Liver (tissue), 9 donors: ENCODE data around the gene ACACB. TPM values are rescaled to one million over a fixed set of nuclear protein-coding genes. Genes with fewer than 3 reads are reported as not detected.

Source experiments
- DNase-seq: peaks from one replicate; pipeline ENCODE4 v3.0.0-alpha.2; 2017; ENCODE audit warnings: low spot score
- H3K27ac ChIP-seq, 2 donors: one replicate each; pipeline ENCODE4 v1.7.0; 2013; ENCODE audit warnings: inconsistent platforms in 2 of 2, low read length in 2 of 2, control low read depth in 1 of 2, low read depth in 1 of 2, mild to moderate bottlenecking in 1 of 2
- H3K27me3 ChIP-seq, 4 donors: one replicate each; pipeline versions ENCODE4 v1.6.1 to v1.7.0; 2013; ENCODE audit warnings: low read length in 3 of 4, inconsistent platforms in 1 of 4, mild to moderate bottlenecking in 1 of 4, moderate library complexity in 1 of 4; ENCODE audit not compliant: control insufficient read depth in 4 of 4, insufficient read depth in 4 of 4
- H3K36me3 ChIP-seq, 4 donors: one replicate each; pipeline versions ENCODE4 v1.6.1 to v1.7.0; 2013; ENCODE audit warnings: low read length in 3 of 4, mild to moderate bottlenecking in 3 of 4, low read depth in 1 of 4, moderate library complexity in 1 of 4; ENCODE audit not compliant: control insufficient read depth in 4 of 4, insufficient read depth in 3 of 4
- H3K4me1 ChIP-seq, 4 donors: one replicate each; pipeline versions ENCODE4 v1.6.1 to v1.7.0; 2013; ENCODE audit warnings: low read length in 3 of 4, mild to moderate bottlenecking in 3 of 4, moderate library complexity in 1 of 4; ENCODE audit not compliant: control insufficient read depth in 4 of 4, insufficient read depth in 4 of 4
- H3K4me3 ChIP-seq, 3 donors: one replicate each; pipeline versions ENCODE4 v1.6.1 to v1.7.0; 2013; ENCODE audit warnings: low read length in 3 of 3, control low read depth in 1 of 3, low read depth in 1 of 3, mild to moderate bottlenecking in 1 of 3
- H3K9ac ChIP-seq, 2 donors: one replicate each; pipeline ENCODE4 v1.7.0; 2013; ENCODE audit warnings: low read length in 2 of 2, mild to moderate bottlenecking in 2 of 2, moderate library complexity in 2 of 2, control low read depth in 1 of 2, low read depth in 1 of 2
- H3K9me3 ChIP-seq, 4 donors: one replicate each; pipeline versions ENCODE4 v1.6.1 to v1.7.0; 2013; ENCODE audit warnings: low read length in 3 of 4; ENCODE audit not compliant: control insufficient read depth in 4 of 4
- GABPA ChIP-seq, 2 donors: IDR thresholded peaks in 1 of 2; conservative IDR thresholded peaks in 1 of 2; 2 replicates each; pipeline ENCODE4 v1.6.1; 2016; ENCODE audit warnings: antibody characterized with exemption in 2 of 2, mild to moderate bottlenecking in 1 of 2, moderate library complexity in 1 of 2
- HNF4A ChIP-seq, 2 donors: conservative IDR thresholded peaks; 2 replicates each; pipeline ENCODE4 v1.6.1; 2016; ENCODE audit warnings: antibody characterized with exemption in 2 of 2, mild to moderate bottlenecking in 2 of 2
- HNF4G ChIP-seq: IDR thresholded peaks from 2 replicates; pipeline ENCODE4 v1.6.1; 2016; ENCODE audit warnings: antibody characterized with exemption
- JUND ChIP-seq, 2 donors: IDR thresholded peaks; 2 replicates each; pipeline ENCODE4 v1.6.1; 2016; ENCODE audit warnings: antibody characterized with exemption in 2 of 2
- NR2F2 ChIP-seq: IDR thresholded peaks from 2 replicates; pipeline ENCODE4 v1.6.1; 2016; ENCODE audit warnings: antibody characterized with exemption
- RAD21 ChIP-seq, 2 donors: IDR thresholded peaks; 2 replicates each; pipeline ENCODE4 v1.6.1; 2016; ENCODE audit warnings: antibody characterized with exemption in 2 of 2, mild to moderate bottlenecking in 2 of 2
- RXRA ChIP-seq, 2 donors: IDR thresholded peaks; 2 replicates each; pipeline ENCODE4 v1.6.1; 2017 to 2018; ENCODE audit warnings: antibody characterized with exemption in 2 of 2, mild to moderate bottlenecking in 1 of 2
- SP1 ChIP-seq: IDR thresholded peaks from 2 replicates; pipeline ENCODE4 v1.6.1; 2018; ENCODE audit warnings: antibody characterized with exemption, mild to moderate bottlenecking
- TAF1 ChIP-seq: conservative IDR thresholded peaks from 2 replicates; pipeline ENCODE4 v1.6.1; 2016; ENCODE audit warnings: antibody characterized with exemption, mild to moderate bottlenecking
- WGBS: extraction: QIAGEN DNeasy Blood & Tissue Kit; methylation state at CpG from one replicate; pipeline ENCODE4 v1.1.7; 2013; 5-methylcytosine and 5-hydroxymethylcytosine counted together
- polyA plus RNA-seq, 2 donors: library from polyadenylated mRNA; stranded (reverse) in 1 of 2; unstranded in 1 of 2; fragments of 200-250 nt in 1 of 2; fragments of >200 nt in 1 of 2; fragmentation: Nextera tagmentation in 1 of 2; extraction: Ambion mirVana in 1 of 2; gene quantifications; one replicate each; pipeline versions ENCODE4 v1.2.1 to v1.2.3, GENCODE V29; 2013 to 2015
- total RNA-seq, 2 donors: library from RNA; depleted of rRNA; stranded (reverse); fragments of >200 nt; gene quantifications; one replicate each; pipeline ENCODE4 v1.2.3, GENCODE V29; 2014
- TF ChIP-seq, protein P1 (sequence below): IDR thresholded peaks from 2 replicates; pipeline ENCODE4 v1.6.1; 2016; ENCODE audit warnings: antibody characterized with exemption, mild to moderate bottlenecking
- TF ChIP-seq, protein P2 (sequence below): IDR thresholded peaks from 2 replicates; pipeline ENCODE4 v1.6.1; 2016; ENCODE audit warnings: antibody characterized with exemption
- TF ChIP-seq, protein P3 (sequence below): fragments of 150-350 bp; IDR thresholded peaks from 2 replicates; pipeline ENCODE4 v1.5.1; 2017; ENCODE audit warnings: improper control_type of control experiment, low read depth, low read length; ENCODE audit not compliant: missing input control
- TF ChIP-seq, protein P4 (sequence below): IDR thresholded peaks from 2 replicates; pipeline ENCODE4 v1.6.1; 2016; ENCODE audit warnings: antibody characterized with exemption
- donor health status: healthy.
- donor health status: healthy.
- donor health status: healthy.
- donor health status: healthy.
- donor health status: healthy.

The ACACB gene
- total and polyA plus RNA-seq, 4 donors = 12.9 to 288 (median 52.1) TPM

DNA sequence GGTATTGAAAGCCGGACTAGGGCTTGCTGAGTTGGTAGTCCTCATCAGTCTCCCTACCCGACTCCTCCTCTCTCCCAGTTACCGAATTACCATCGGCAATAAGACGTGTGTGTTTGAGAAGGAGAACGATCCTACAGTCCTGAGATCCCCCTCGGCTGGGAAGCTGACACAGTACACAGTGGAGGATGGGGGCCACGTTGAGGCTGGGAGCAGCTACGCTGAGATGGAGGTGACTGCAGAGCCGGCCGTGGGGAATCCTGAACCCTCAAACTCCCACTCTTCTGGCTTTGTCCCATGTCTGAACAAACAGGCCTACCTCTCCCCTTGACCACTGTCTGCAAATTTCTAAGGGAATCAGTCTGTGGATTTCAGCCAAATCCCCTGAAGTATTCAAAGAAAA, 82.9 kb downstream of the ACACB start (continued):
- TF ChIP-seq, protein P1, sequence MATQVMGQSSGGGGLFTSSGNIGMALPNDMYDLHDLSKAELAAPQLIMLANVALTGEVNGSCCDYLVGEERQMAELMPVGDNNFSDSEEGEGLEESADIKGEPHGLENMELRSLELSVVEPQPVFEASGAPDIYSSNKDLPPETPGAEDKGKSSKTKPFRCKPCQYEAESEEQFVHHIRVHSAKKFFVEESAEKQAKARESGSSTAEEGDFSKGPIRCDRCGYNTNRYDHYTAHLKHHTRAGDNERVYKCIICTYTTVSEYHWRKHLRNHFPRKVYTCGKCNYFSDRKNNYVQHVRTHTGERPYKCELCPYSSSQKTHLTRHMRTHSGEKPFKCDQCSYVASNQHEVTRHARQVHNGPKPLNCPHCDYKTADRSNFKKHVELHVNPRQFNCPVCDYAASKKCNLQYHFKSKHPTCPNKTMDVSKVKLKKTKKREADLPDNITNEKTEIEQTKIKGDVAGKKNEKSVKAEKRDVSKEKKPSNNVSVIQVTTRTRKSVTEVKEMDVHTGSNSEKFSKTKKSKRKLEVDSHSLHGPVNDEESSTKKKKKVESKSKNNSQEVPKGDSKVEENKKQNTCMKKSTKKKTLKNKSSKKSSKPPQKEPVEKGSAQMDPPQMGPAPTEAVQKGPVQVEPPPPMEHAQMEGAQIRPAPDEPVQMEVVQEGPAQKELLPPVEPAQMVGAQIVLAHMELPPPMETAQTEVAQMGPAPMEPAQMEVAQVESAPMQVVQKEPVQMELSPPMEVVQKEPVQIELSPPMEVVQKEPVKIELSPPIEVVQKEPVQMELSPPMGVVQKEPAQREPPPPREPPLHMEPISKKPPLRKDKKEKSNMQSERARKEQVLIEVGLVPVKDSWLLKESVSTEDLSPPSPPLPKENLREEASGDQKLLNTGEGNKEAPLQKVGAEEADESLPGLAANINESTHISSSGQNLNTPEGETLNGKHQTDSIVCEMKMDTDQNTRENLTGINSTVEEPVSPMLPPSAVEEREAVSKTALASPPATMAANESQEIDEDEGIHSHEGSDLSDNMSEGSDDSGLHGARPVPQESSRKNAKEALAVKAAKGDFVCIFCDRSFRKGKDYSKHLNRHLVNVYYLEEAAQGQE = no peak
- TF ChIP-seq, protein P2, sequence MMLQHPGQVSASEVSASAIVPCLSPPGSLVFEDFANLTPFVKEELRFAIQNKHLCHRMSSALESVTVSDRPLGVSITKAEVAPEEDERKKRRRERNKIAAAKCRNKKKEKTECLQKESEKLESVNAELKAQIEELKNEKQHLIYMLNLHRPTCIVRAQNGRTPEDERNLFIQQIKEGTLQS = no peak
- no peak for TF ChIP-seq JUND (IDR thresholded peaks at IDR 0.05)
- TF ChIP-seq HNF4A (conservative IDR thresholded peaks at IDR 0.05) = no peak

DNA sequence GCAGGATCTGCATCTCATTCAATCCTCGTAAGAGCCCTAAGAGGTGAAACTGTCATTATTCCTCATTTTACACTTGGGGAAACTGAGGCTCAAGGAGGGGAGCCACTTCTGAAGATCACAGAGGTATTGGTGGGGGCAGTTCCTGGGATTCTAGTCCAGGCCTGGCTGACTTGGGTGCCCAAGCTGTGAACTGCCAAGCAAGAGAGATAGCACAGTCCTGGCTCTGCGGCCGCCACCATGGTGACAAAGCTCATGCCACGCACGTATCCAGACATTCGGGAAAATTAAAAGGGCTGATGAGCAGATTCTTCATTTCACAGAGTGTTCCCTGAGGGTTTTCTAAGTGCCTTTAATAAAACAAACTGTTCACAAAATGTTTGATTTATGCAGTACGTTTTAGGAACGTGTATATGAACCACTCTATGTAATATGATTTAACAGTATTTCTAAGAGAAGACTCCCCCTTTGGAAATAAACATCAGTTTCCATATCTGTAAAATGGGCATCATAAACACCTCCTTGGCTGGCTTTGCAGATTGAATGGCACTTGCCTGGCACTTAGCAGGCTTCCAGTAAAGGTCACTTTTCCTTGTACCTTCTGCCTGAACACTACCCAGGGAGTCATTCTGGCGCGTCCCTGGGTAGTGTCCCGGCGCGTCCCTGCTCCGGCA, 84.6 kb downstream of the ACACB start:
- no peak for DNase-seq
- peak overlapping the region; percentile 64 to 97 for H3K27ac ChIP-seq
- no peak overlapping the region for H3K4me3 ChIP-seq
- H3K4me1 ChIP-seq = peaks cover 4 to 38% (median 24%) of the 10 kb centered on the region in 4 donors
- TF ChIP-seq NR2F2 (no peak), SP1 (no peak), GABPA (IDR thresholded peaks at IDR 0.05 in 1 of 2, conservative IDR thresholded peaks at IDR 0.05 in 1 of 2) (no peak), JUND (IDR thresholded peaks at IDR 0.05) (no peak), RAD21 (IDR thresholded peaks at IDR 0.05) (no peak), TAF1 (no peak)
- TF ChIP-seq, protein P3, sequence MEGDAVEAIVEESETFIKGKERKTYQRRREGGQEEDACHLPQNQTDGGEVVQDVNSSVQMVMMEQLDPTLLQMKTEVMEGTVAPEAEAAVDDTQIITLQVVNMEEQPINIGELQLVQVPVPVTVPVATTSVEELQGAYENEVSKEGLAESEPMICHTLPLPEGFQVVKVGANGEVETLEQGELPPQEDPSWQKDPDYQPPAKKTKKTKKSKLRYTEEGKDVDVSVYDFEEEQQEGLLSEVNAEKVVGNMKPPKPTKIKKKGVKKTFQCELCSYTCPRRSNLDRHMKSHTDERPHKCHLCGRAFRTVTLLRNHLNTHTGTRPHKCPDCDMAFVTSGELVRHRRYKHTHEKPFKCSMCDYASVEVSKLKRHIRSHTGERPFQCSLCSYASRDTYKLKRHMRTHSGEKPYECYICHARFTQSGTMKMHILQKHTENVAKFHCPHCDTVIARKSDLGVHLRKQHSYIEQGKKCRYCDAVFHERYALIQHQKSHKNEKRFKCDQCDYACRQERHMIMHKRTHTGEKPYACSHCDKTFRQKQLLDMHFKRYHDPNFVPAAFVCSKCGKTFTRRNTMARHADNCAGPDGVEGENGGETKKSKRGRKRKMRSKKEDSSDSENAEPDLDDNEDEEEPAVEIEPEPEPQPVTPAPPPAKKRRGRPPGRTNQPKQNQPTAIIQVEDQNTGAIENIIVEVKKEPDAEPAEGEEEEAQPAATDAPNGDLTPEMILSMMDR = no peak
- TF ChIP-seq, protein P4, sequence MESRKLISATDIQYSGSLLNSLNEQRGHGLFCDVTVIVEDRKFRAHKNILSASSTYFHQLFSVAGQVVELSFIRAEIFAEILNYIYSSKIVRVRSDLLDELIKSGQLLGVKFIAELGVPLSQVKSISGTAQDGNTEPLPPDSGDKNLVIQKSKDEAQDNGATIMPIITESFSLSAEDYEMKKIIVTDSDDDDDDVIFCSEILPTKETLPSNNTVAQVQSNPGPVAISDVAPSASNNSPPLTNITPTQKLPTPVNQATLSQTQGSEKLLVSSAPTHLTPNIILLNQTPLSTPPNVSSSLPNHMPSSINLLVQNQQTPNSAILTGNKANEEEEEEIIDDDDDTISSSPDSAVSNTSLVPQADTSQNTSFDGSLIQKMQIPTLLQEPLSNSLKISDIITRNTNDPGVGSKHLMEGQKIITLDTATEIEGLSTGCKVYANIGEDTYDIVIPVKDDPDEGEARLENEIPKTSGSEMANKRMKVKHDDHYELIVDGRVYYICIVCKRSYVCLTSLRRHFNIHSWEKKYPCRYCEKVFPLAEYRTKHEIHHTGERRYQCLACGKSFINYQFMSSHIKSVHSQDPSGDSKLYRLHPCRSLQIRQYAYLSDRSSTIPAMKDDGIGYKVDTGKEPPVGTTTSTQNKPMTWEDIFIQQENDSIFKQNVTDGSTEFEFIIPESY = no peak
- peaks cover 9 to 40% (median 35%) of the 10 kb centered on the region in 4 donors for H3K36me3 ChIP-seq
- 72% methylated on average over 14 of the region's 14 CpGs for WGBS
- H3K9ac ChIP-seq = peak overlapping the region in 1 of 2 donors; percentile 42
- no peaks in the 10 kb centered on the region for H3K27me3 ChIP-seq
- no peaks in the 10 kb centered on the region for H3K9me3 ChIP-seq

DNA sequence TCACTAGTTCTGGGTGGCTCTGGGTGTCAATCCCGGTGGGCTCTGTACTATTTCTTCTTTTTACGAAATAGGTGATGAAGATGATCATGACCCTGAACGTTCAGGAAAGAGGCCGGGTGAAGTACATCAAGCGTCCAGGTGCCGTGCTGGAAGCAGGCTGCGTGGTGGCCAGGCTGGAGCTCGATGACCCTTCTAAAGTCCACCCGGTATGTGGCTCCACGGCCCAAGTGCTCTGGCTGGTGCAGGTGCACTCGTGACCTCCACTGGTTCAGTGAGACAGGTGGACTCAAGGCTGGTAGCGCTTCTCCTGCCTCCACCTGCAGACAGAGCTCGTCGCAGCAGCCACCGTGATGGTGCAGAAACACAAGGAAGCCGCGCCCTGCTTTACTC, 85.1 kb downstream of the ACACB start:
- Histone ChIP-seq H3K9ac (peak overlapping the region in 1 of 2 donors; percentile 42), H3K36me3 (peaks cover 9 to 36% (median 30%) of the 10 kb centered on the region in 4 donors), H3K27me3 (no peaks in the 10 kb centered on the region), H3K9me3 (no peaks in the 10 kb centered on the region), H3K4me3 (no peak overlapping the region), H3K27ac (peak overlapping the region; percentile 64 to 97), H3K4me1 (peaks cover 4 to 36% (median 24%) of the 10 kb centered on the region in 4 donors)
- TF ChIP-seq RXRA (IDR thresholded peaks at IDR 0.05) = peak; percentile 78 to 81
- TF ChIP-seq SP1 = peak; percentile 53
- peak in 1 of 2 donors; percentile 21 for TF ChIP-seq RAD21 (IDR thresholded peaks at IDR 0.05)
- TF ChIP-seq, protein P1 = no peak
- no peak for TF ChIP-seq HNF4G
- peak; percentile 76 for TF ChIP-seq HNF4A (conservative IDR thresholded peaks at IDR 0.05)
- DNase-seq = no peak
- 42% methylated on average over 17 of the region's 17 CpGs for WGBS
